KBM-7 (cell line): ENCODE measurements around the gene NFIB.

Experiments
- DNase-seq: peaks from one replicate; pipeline ENCODE4 v3.0.0-alpha.2; 2015
- in situ Hi-C: fragments of 300-500 bp; cut with MboI; formaldehyde crosslinking; loops from 2 replicates; pipeline ENCODE4 v1.14.3; 2020; ENCODE audit warnings: low sequenced_read_pairs, low pct_unique_long_range_greater_than_20kb, mixed read lengths

NFIB gene

DNA sequence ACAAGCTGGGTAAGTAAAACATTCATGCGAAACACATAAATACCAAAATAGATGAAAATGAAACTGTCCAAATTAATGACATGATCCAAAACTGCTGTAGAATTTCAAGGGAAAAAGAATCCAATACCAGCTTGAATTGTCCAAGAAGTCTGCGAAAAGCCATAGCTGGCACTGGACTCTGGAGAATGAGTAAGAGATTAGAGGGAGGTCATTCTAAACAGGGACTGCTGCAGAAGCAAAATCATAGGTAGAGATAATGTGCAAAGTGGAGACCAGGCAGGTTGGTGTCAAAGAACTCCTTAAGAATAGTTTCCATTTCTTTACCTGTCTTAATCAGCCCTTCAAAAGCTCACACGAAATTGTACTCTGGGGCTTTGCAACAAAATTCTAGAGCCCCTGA is 162.5 kb downstream of the NFIB start:
- in situ Hi-C loops: no loop called here
- no peak for DNase-seq

DNA sequence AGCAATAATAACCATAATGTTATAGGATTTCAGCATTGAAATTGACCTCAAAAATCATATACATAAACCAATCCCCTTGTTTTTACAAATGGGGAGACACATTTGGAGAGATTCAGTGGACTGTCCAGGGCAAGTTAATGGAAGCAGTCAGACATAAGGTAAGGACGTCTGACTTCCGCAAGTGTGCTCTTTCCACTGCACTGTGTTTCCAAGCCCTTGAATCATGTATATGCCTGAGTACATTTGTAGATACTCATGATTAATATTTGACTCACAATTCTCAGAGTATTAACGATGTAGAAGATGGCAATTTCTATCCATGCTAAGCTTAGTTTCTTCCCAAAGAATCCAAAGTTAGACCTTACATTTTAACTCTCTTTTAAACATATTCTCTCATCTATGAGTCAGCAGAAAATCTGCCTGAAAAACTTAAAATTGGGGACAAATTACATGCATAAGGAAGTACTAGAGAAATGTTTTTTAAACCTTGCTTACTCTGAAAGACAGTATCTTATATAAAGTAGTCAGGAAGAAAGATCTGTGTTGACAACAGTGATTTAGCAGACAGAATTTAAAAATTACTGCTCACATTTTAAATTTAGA is 165.3 kb downstream of the NFIB start:
- in situ Hi-C loops: no loop called here
- DNase-seq: no peak

DNA sequence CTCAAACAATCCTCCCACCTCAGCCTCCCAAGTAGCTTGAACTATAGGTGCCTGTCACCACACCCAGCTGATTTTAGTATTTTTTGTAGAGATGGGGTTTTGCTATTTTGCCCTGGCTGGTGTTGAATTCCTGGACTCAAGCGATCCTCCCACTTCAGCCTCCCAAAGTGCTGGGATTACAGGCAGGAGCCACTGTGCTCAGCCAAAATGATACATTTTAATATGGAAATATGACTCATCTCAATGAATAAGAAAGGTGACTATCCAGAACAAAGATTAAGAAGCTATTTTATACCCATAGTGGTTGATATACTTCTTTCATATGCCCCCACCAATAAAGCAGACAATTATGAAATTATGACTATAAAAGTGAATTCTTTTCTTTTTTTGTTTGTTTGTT is 166.2 kb downstream of the NFIB start:
- no peak for DNase-seq
- in situ Hi-C loops: no loop called here

DNA sequence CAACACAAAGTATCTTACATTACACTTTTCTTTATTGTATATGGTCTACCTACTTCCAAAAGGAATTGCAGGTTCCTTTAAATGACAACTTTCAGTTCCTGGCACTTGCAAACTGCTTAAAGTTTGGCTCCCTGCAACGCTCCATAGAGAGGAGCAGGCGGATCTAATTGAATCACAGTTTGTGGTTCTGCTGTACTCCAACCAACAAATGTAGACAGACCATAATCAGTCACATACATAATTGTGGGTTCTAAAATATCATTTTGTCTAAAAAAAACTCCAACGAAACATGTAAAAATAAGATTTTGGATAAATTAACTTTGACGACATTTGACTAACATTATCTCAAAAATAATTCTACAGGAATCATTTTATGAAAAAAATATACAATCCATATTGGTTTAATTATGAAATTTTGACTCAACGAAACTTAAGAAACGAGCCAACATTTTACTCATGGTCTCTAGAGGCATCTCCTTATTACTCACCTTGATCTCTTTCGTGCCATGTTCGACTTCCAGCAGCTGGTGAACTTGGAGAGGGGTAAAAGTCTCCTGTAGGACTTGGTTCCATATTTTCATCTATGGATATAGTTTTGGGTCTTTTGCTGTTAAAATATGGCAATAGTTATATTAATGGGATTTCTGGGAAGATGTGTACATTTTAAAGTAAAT is 167.6 kb downstream of the NFIB start:
- in situ Hi-C loops: no loop called here
- no peak for DNase-seq

DNA sequence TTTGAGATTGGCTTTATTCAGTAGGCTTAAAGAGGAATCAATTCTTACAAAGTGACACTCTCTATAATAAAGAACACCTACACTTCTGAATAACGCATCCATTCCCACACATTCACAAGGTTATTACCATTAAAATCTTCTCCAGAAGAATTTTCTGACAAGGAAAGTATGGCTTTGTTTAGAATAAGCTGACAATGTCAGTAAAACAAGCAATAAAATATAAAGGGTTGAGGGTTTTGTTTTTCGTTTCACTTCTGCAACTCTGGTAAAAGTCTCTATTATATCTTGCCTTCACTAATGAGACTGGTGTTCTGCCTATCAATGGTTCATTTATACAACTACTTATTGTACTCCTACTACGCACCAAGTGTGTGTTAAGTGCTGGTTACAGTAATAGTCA is 169.7 kb downstream of the NFIB start:
- no peak for DNase-seq
- in situ Hi-C loops: no loop called here

DNA sequence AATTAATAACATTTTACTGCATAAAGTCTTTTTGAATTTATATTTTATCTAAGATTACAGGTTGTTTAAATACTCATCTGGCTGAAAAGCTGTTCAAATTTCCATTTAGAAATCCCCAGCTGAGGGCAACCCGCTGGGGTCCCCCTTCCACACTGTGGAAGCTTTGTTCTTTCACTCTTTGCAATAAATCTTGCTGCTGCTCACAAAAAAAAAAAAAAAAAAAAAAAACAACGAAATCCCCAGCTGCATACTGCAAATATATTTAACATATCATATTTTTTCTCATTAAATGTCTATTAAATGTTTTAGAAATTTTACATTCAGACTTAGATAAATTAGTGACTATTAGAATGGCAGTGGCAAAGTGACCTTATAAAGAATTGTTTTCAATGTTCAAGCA is 172.2 kb downstream of the NFIB start:
- in situ Hi-C loops: no loop called here
- DNase-seq: no peak

DNA sequence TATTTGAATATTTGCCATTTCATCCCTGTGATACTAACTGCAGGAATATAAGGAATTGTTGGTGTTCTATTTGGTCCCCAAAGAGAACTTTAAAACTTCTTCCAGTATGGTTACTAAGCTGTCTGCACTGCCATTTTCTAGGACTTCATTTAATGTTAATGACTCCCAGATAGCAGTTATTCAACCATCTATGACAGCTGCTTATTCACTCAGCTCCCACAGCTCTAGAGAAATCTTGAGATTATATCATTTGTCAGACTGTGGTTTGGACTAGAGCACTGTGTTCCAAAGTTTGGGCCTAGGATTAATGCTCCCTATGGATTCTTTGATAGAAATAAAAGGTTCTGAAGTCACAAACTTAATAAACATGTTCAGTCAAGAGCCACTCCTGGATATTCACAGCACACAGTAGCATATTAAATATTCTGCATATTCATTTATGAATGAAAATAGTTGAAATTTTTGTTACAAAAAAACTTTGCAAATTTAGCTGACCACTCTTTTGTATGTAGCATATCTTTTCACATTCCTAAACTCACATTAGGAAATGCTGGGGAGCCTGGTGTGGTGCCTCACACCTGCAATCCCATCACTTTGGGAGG is 173.7 kb downstream of the NFIB start:
- DNase-seq: no peak
- in situ Hi-C loops: no loop called here

DNA sequence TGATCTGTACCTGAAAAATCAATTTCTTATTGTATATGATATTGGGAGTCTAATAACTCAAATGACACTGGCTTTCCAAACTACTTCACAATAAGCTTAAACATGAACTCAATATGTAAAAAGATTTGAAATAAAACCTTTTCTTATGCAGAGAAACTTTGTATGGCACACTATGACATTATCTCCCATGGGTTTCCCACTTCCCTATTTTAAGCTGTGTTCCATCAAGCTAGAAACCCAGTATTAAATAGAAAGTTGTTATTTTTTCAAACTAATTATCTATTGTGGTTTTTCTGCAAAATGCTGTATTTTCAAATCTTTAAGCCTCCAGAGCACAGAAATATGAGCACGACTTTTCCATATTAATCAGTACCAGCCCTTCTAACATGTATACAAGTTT is 174.7 kb downstream of the NFIB start:
- in situ Hi-C loops: no loop called here

DNA sequence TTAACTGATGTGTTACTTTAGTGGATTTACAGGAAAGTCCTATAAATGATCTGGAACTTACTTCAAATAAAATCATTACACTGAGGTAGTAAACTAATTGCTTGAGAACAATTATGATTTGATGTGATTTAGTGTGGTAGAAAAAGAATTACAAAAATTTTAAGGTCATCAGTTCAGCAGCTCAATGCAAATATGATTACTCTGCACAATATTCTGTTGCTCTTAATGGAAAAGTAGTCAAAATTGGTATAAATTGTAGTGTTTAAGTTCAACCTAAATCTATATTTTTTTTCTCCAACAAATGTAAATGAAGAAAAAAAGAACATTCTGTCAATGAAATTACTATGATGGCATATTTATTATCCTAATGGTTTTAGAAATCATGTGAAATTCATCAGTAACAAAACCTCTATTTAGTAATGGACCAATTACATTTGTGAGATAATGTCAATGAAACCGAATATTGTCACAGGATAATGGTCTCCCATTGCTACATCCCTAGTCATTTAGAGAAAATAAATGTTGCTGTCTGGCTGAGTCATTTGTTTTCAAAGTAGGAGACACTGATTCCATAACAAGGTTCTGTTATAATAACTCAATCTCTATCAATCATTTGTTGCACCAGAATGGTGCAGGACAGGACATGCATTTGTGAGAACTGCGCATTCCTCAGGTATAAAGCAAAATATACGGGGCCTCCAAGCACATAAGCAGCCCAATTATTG is 177.1 kb downstream of the NFIB start:
- in situ Hi-C loops: no loop called here
- no peak for DNase-seq

More for the DNA sequence above, 174.7 kb downstream of the NFIB start:
- DNase-seq: no peak

DNA sequence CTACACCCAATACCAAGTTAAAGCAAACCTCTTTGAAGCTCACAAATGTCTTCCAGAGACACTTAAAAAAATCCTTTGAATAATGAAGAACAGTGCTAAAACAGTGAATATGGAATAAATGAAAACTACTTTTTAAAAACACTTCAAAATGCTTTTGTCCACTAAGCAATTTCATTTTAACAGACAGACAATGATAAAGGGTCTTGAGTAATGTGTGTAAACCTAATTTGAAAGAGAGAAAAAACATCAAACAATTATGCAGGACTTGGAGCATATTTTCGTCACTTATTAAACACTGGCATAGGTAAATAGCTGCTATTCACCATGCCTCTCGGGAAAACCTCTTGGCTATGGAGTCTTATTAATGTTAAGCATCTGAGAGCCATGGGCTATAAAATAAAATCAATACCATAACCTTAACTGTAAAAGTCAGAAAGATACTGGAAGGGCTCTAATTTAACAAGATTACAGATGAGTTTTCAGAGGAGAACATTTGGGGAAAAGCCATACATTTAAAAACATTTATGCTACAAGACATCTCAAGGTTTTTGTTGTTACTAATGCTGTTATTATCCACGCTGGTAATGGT is 177.8 kb downstream of the NFIB start:
- in situ Hi-C loops: no loop called here
- DNase-seq: no peak

DNA sequence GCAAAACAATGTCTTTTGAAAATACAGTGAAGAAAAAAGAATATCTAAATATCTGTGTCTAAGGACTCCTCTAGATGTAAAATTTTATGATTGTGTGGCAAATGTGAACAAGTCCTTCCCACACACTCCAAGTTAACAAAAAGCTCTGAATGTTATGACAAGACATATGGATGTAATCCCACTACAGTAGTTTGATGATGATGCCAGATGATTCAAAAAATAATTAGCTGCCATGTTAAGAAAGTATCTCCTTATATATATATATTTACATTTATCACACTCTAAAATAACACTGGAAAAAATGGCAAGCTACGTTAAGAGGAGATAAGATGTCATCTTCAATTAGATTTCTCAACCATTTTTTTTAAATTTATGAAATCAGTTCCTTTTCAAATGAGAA is 178.5 kb downstream of the NFIB start:
- in situ Hi-C loops: no loop called here

DNA sequence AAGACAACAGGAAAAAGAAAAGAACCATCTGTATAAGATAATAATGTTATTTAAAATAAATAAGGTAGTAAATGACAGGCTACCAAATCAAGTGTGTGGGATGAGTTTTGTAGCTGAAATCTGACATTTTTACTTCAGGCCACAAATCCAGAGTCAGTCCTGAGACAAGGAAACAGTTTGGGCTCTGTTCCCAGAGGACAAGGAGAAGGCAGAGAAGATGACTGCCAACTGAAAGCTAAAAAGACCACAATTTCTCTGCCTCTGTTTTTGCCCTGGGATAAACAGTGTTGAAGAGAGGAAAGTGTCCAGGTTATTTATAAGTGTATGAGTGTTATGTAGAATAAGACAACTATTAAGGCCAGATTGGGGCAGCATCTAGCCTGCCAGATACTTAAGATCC is 180.5 kb downstream of the NFIB start:
- in situ Hi-C loops: no loop called here
- DNase-seq: no peak

More for the DNA sequence above, 178.5 kb downstream of the NFIB start:
- no peak for DNase-seq

DNA sequence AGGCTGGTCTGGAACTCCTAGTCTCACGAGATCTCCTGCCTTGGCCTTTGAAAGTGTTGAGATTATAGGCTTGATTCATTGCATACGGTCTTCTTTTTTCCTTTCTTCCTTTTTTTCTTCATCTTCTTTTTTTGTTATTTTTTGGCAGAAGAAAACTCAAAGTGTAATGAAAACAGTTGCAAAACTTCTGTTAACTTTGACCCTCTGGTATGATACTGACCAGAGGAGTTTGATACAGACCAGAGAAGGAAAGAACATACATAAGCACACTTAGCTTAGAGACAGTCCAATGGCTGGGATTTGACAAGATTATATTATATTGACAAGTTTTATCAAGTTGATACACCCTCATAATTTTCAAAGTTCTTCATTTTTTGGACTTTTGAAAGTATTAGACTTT is 181.2 kb downstream of the NFIB start:
- in situ Hi-C loops: no loop called here
- DNase-seq: no peak

DNA sequence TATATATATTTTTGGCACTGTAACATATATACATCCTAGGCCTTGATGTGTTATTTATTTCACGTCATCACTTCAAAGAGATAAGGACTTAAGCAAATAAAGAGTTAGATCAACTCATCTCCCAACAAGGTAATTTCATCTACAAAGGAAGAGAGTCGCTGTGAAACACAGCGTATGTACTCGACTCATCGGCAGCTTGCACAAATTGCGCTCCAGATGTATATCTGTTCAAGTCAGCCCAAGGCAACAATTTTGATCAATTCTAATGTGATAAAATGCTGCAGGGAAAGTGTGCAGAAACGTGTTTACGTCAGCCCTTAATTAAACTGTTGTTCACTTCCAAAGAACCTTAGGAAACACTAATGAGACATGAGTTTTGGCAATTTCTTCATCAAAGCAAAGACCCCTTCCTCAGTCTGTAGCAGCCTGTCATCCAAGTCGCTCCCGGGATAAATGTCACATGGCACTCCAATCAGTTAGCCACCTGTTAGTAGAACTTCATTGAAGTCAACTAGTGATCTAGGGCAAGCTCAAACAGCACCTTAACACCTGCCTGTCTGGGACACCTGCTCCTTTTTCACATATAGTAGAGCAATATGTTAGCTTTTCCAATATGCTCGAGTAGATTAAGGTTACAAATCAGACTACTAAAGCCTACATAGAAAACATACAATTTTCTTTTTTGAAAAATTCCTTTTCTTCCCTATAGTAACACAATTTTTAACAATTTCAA is 182.4 kb downstream of the NFIB start:
- in situ Hi-C loops: no loop called here
- no peak for DNase-seq

DNA sequence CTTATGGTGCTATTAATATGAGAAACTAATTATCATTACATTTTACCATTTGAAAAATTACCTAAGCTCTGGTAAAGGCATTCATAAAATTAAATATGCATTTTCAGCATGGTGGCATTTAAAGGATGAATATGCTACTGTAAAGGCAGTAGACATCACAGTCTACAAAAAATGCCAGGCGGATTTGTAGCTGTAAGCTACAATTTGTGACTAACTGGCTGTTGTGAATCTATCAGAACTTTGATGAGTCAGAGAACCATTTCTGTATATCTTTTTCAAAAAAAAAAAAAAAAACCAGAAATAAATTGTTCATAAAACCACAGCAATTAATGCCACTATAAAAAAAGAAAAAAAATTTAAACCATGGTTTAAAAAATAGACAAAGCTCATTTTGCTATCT is 186.3 kb downstream of the NFIB start:
- DNase-seq: no peak
- in situ Hi-C loops: no loop called here

DNA sequence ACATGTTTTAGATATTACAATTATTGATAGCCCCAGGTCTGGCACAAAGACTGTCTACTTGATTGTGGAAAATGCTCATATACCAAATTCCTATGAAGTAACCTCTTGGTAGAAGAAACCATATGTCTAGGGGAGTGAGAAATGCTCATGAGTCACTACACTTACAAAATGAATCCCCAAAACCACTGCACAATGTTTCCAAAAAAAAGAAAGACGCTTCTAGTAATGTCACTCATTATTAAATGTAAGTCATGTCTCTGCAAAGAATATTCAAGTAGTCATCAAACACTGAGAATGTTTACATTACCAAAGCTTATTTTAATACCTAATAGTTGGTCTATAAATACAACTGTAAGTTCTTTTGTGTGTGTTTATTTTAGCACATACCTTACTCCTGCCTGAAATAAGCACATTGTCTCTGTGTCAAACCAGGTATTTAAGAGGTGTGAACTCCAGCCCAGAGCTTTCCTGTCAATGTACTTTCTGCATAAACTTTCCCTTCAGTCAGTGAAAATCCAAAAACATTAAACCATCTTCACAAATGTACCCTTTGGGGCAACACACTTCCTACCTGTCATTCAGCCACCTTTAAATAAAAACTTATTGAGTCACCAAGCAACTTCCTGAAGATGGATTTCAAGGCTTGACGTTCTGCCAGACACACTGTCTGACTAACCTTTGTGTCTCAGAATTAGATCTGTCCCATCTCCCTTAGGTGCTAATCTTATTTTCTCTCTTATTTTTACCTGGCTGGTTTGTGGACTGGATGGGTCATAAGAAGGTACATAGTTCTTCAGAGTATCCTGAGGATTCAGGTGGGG is 194.0 kb downstream of the NFIB start:
- in situ Hi-C loops: no loop called here
- no peak for DNase-seq

DNA sequence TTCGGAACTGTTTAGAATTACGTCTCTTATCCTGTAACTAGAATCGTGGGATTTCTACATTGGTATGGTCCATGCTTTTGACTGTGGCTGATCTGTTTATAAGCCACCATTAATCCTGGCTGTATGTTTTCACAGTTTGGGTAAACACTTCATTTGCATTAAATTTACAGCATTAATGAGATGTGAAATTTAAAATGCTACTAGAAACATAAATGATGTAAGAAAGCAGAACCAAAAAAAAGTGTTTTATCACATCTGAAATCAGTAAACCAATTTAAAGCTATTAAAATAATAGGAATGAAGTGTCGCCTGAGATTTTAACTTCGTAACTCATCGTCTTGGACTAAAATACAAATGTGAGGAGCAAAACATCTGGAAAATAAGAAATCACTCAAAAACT is 201.7 kb downstream of the NFIB start:
- DNase-seq: no peak
- in situ Hi-C loops: no loop called here

DNA sequence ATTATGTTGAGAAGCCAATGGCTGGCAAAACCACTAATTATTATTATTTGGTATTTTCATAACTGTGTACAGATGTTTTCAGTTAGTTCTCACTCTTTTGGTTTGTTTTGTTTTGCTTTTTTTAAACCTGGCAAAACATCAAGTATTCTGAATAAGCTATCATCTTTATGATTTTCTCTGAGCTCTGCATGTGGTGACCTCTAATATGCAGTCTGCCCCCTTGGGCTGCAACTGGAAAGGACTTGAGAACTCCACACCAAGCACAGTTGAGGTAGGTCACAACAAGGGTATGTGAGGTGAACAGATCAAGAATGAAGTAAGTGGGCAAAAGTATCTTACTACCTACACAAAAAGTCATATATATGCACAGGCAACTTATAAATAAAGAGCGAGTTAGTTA is 202.2 kb downstream of the NFIB start:
- in situ Hi-C loops: no loop called here
- no peak for DNase-seq

DNA sequence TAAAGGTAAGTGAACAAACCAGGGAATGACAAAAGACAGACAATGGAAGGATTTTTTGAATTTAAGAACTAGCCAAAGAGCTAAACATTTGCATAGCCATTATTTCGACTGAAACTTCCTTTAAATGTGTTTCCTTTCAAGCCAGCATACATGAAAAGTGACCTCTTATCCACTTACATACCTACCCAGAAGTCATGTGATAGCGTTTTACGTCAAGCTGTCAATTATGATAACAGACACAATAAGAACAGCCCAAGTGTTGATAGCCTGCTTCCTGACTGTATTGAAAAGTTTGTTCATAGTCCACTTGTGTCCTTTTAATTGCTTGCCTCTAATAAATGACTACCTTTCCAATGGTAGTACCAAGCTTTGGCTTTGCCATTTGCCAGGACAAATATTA is 206.0 kb downstream of the NFIB start:
- in situ Hi-C loops: no loop called here
- no peak for DNase-seq
